ENCODE results near the gene LRIT2. TPM values are rescaled to one million over a fixed set of nuclear protein-coding genes. Genes with fewer than 3 reads are reported as not detected.

The LRIT2 gene
- total RNA-seq, 1 donor from 2014 or later, result not detected

- H3K36me3 Mint-ChIP-seq, result no peaks in the 10 kb centered on the region
- no peaks in the 10 kb centered on the region for H3K4me1 Mint-ChIP-seq (ENCODE audit: unreplicated experiment)
Observed at GRCh38 chr10:84204610-84205009, 20.7 kb downstream of the LRIT2 start.

GRCh38 chr10:84204122-84204521 is 21.2 kb downstream of the LRIT2 start:
- Mint-ChIP-seq H3K27ac (no peak overlapping the region), H3K27me3 (peaks cover 54% of the 10 kb centered on the region), H3K36me3 (no peaks in the 10 kb centered on the region), H3K4me1 (ENCODE audit: unreplicated experiment) (no peaks in the 10 kb centered on the region), H3K4me3 (no peak overlapping the region), H3K9me3 (no peaks in the 10 kb centered on the region)
- peak; percentile 47 for TF ChIP-seq CTCF (conservative IDR thresholded peaks at IDR 0.05)
- no peak for DNase-seq (ENCODE audit: extremely low spot score, unreplicated experiment)

More at GRCh38 chr10:84204610-84205009, 20.7 kb downstream of the LRIT2 start:
- TF ChIP-seq CTCF (conservative IDR thresholded peaks at IDR 0.05), result no peak
- Mint-ChIP-seq H3K4me3 (no peak overlapping the region), H3K27me3 (peaks cover 49% of the 10 kb centered on the region), H3K27ac (no peak overlapping the region), H3K9me3 (no peaks in the 10 kb centered on the region)
- DNase-seq (ENCODE audit: extremely low spot score, unreplicated experiment), result no peak

- TF ChIP-seq CTCF (conservative IDR thresholded peaks at IDR 0.05), result peak; percentile 28
- peaks cover 52% of the 10 kb centered on the region for H3K27me3 Mint-ChIP-seq
- no peak overlapping the region for H3K4me3 Mint-ChIP-seq
- no peak overlapping the region for H3K27ac Mint-ChIP-seq
- no peaks in the 10 kb centered on the region for H3K36me3 Mint-ChIP-seq
- no peaks in the 10 kb centered on the region for H3K4me1 Mint-ChIP-seq (ENCODE audit: unreplicated experiment)
- DNase-seq (ENCODE audit: extremely low spot score, unreplicated experiment), result no peak
- H3K9me3 Mint-ChIP-seq, result no peaks in the 10 kb centered on the region
Observed at GRCh38 chr10:84202349-84202748, 23.0 kb downstream of the LRIT2 start.

- Mint-ChIP-seq H3K27ac (no peak overlapping the region), H3K9me3 (no peaks in the 10 kb centered on the region), H3K27me3 (peaks cover 52% of the 10 kb centered on the region), H3K4me3 (no peak overlapping the region), H3K36me3 (no peaks in the 10 kb centered on the region), H3K4me1 (ENCODE audit: unreplicated experiment) (no peaks in the 10 kb centered on the region)
- TF ChIP-seq CTCF (conservative IDR thresholded peaks at IDR 0.05), result no peak
- no peak for DNase-seq (ENCODE audit: extremely low spot score, unreplicated experiment)
Observed at GRCh38 chr10:84201682-84202081, 23.7 kb downstream of the LRIT2 start.

GRCh38 chr10:84201244-84201606 is 24.1 kb downstream of the LRIT2 start:
- Mint-ChIP-seq H3K9me3 (no peaks in the 10 kb centered on the region), H3K27me3 (peaks cover 53% of the 10 kb centered on the region), H3K27ac (no peak overlapping the region), H3K4me1 (ENCODE audit: unreplicated experiment) (no peaks in the 10 kb centered on the region), H3K36me3 (no peaks in the 10 kb centered on the region), H3K4me3 (no peak overlapping the region)
- DNase-seq (ENCODE audit: extremely low spot score, unreplicated experiment), result no peak
- no peak for TF ChIP-seq CTCF (conservative IDR thresholded peaks at IDR 0.05)
